Activated T-helper 17 cell treated with anti-CD3 and anti-CD28 coated beads, Interleukin-2, amount 50 U/mL, for 72 hours (primary cell): ENCODE data around the gene EMP2. TPM values are rescaled to one million over a fixed set of nuclear protein-coding genes. Genes with fewer than 3 reads are reported as not detected.
"Not testable (repeated sequence)": the region's sequence is repeated elsewhere in the genome, so short reads cannot be mapped to it uniquely, and the experiment has no call there.

Experiments used
- ATAC-seq: fragments of 150-1000 bp; cut with Tn5 transposase; replicated peaks from 2 replicates; pipeline ENCODE4 v1.10.0; 2021; ENCODE audit warnings: mild to moderate bottlenecking, moderate library complexity
- H3K27ac Mint-ChIP-seq: one replicate; pipeline ENCODE4 v1.8.0; 2022; ENCODE audit warnings: mixed read lengths
- H3K27me3 Mint-ChIP-seq: one replicate; pipeline ENCODE4 v1.8.0; 2022; ENCODE audit warnings: mixed read lengths
- H3K36me3 Mint-ChIP-seq: one replicate; pipeline ENCODE4 v1.8.0; 2022; ENCODE audit warnings: low read depth, mild to moderate bottlenecking, mixed read lengths
- H3K4me1 Mint-ChIP-seq: one replicate; pipeline ENCODE4 v1.8.0; 2022; ENCODE audit warnings: mixed read lengths
- H3K4me3 Mint-ChIP-seq: one replicate; pipeline ENCODE4 v1.8.0; 2022; ENCODE audit warnings: mild to moderate bottlenecking, mixed read lengths
- H3K9me3 Mint-ChIP-seq: one replicate; pipeline ENCODE4 v1.8.0; 2022; ENCODE audit warnings: mixed read lengths
- total RNA-seq, 2 donors: library from RNA; stranded (reverse); gene quantifications; one replicate each; pipeline ENCODE4 v1.2.3, GENCODE V29; 2022

EMP2 gene, protein sequence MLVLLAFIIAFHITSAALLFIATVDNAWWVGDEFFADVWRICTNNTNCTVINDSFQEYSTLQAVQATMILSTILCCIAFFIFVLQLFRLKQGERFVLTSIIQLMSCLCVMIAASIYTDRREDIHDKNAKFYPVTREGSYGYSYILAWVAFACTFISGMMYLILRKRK
- under 1 TPM; 0.15 to 0.16 TPM for total RNA-seq

- Mint-ChIP-seq H3K4me3 (no peak within 1 kb of the TSS), H3K4me1 (no peaks in the 10 kb centered on the region), H3K27me3 (peaks cover 53% of the 10 kb centered on the region), H3K36me3 (no peaks in the 10 kb centered on the region), H3K9me3 (no peaks in the 10 kb centered on the region), H3K27ac (no peak within 1 kb of the TSS)
- no peak for ATAC-seq
Observed at GRCh38 chr16:10579965-10580882, at the start of gene EMP2. EMP2 (minus strand) TSS chr16:10580598; CDS start chr16:10547617, 32,981 bp downstream.

- Mint-ChIP-seq H3K4me1 (no peaks in the 10 kb centered on the region), H3K36me3 (no peaks in the 10 kb centered on the region), H3K27me3 (peaks cover 23% of the 10 kb centered on the region), H3K27ac (no peak overlapping the region), H3K4me3 (no peak overlapping the region), H3K9me3 (no peaks in the 10 kb centered on the region)
- ATAC-seq, result no peak
Observed at GRCh38 chr16:10629592-10629963, 49.2 kb upstream of the EMP2 start.

DNA sequence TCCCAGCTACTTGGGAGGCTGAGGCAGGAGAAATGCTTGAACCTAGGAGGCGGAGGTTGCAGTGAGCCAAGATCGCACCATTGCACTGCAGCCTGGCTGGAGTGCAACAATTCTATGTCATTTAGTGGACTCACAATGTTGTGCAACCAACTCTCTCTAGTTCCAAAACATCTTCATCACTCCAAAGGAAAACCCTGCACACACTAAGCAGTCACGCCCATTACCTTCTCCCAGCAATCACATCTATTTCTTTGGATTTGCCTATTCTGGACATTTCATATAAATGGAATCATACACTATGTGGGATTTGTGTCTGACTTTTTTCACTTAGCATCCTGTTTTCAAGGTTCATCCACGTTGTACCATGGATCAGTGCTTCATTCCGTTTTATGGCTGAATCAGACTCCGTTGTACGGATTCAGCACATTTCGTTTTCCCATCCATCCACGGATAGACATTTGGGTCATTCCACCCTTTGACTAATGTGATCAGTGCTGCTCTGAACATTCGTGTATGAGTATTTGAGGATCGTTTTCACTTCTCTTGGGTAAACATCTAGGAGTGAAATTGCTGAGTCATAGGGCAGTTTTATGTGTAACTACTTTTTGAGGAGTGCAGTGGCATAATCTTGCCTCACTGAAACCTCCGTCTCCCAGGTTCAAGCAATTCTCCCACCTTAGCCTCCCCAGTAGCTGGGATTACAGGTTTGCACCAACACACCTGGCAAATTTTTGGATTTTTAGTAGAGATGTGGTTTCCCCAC, 45.4 kb upstream of the EMP2 start:
- no peaks in the 10 kb centered on the region for H3K36me3 Mint-ChIP-seq
- H3K27ac Mint-ChIP-seq, result no peak overlapping the region
- H3K27me3 Mint-ChIP-seq, result peaks cover 5% of the 10 kb centered on the region
- no peak overlapping the region for H3K4me3 Mint-ChIP-seq
- no peaks in the 10 kb centered on the region for H3K4me1 Mint-ChIP-seq
- H3K9me3 Mint-ChIP-seq, result no peaks in the 10 kb centered on the region
- ATAC-seq, result peak; percentile 23

GRCh38 chr16:10624527-10624926, 44.1 kb upstream of the EMP2 start:
- H3K27ac Mint-ChIP-seq, result no peak overlapping the region
- no peaks in the 10 kb centered on the region for H3K36me3 Mint-ChIP-seq
- H3K27me3 Mint-ChIP-seq, result peaks cover 13% of the 10 kb centered on the region
- H3K9me3 Mint-ChIP-seq, result no peaks in the 10 kb centered on the region
- no peak for ATAC-seq
- H3K4me3 Mint-ChIP-seq, result no peak overlapping the region
- H3K4me1 Mint-ChIP-seq, result no peaks in the 10 kb centered on the region

DNA sequence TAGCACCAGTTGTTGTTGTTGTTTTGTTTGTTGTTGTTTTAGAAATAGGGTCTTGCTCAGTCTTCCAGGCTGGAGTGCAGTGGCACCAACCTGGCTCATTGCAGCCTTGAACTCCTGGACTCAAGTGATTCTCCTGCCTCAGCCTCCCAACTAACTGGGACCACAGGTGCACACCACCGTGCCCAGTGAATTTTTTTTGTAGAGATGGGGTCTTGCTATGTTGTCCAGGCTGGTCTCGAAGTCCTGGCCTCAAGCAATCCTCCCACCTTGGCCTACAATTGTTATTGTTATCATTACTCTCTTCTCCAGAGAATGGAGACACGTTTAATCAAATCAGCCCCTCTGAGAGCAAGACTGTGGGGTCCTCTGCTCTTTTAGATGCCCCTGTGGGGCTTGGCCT, 42.7 kb upstream of the EMP2 start:
- ATAC-seq, result no peak
- Mint-ChIP-seq H3K36me3 (no peaks in the 10 kb centered on the region), H3K27ac (no peak overlapping the region), H3K4me3 (no peak overlapping the region), H3K9me3 (no peaks in the 10 kb centered on the region), H3K27me3 (peaks cover 21% of the 10 kb centered on the region), H3K4me1 (no peaks in the 10 kb centered on the region)

DNA sequence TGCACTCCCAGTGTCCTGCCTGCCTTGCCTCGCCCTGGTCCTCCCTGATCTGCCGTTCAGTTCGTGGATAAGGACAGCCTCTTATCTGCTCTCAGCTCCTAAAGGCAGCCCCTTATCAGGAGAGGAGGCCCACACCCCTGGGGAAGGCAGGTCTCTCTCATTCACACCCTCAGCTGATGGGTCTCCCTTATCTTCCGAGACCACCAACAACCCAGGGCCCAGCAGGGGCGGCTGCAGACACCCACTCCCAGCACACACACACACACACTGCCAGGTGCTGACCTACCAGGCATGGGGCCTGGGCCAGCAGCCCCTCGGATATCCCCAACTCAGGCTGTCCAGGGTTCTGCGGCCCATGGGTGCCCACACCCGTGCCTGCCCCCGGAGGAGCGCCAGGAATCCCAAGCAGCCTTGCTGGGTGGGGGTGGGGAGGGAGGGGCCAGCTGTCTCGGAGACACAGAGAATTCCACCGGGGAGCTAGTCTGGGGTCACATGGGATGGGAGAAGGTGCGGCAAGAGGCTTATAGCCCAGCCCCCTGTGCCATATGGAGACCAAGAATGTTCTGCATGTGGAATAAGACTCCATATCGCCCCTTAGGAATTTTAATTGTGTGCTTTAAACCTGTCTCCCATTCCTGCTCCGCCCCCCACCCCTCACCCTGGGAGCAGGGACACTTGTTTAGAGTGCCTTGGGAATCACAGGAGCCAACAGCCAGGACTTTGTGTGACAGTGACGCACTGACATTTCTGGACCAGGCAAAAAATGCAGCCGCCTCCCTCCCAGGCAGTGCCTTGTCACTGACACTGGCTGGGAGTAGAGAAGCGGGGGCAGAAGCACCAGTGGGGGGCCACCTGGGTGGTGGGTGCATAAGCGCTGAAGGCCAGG, 41.9 kb upstream of the EMP2 start:
- ATAC-seq, result no peak
- H3K36me3 Mint-ChIP-seq, result no peaks in the 10 kb centered on the region
- H3K9me3 Mint-ChIP-seq, result no peaks in the 10 kb centered on the region
- no peak overlapping the region for H3K4me3 Mint-ChIP-seq
- H3K27me3 Mint-ChIP-seq, result peaks cover 27% of the 10 kb centered on the region
- H3K27ac Mint-ChIP-seq, result no peak overlapping the region
- H3K4me1 Mint-ChIP-seq, result no peaks in the 10 kb centered on the region

DNA sequence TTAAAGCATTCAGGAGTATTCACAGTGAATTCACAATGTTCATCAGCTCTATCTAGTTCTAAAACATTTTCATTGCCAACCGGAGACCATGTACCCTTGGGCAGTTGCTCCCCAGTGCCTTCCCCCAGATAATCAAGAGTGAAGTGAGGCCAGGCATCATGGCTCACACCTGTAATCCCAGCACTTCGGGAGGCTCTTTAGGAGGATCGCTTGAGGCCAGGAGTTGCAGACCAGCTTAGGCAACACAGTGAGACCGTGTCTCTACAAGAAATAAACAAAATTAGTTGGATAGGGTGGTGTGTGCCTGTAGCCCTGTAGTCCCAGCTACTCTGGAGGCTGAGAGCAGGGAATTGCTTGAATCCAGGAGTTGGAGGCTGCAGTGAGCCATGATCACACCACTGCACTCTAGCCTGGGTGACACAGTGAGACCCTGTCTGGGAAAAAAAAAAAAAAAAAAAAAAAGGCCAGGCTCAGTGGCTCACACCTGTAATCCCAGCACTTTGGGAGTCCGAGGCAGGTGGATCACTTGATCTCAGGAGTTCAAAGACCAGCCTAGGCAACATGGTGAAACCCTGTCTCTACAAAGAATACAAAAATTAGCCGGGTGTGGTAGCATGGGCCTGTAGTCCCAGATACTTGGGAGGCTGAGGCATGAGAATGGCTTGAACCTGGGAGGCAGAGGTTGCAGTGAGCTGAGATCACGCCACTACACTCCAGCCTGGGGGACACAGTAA, 41.0 kb upstream of the EMP2 start:
- not testable (repeated sequence) for H3K4me3 Mint-ChIP-seq, H3K36me3 Mint-ChIP-seq, H3K9me3 Mint-ChIP-seq, ATAC-seq, H3K27ac Mint-ChIP-seq, H3K4me1 Mint-ChIP-seq
- peaks cover 28% of the 10 kb centered on the region for H3K27me3 Mint-ChIP-seq

DNA sequence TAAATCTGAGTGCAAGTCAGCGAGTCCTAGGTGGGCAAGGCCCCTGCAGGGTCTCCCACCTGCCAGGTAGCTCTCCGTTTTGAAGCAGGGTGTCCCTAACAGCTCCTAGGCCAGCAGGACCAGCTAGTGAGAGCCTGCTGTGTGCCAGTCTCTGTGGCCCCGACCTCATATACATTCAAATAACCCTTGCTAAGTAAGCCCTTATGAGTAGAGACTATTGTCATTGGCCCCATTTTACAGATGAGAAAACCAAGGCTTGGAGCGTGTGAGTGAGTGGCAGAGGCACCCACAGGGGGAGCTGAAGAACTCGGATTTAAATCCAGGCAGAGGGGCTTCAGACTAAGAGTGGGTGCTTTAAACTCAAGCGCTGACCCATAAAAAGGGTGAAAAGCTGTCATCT, 39.7 kb upstream of the EMP2 start:
- ATAC-seq, result no peak
- Mint-ChIP-seq H3K36me3 (no peaks in the 10 kb centered on the region), H3K4me3 (no peak overlapping the region)

DNA sequence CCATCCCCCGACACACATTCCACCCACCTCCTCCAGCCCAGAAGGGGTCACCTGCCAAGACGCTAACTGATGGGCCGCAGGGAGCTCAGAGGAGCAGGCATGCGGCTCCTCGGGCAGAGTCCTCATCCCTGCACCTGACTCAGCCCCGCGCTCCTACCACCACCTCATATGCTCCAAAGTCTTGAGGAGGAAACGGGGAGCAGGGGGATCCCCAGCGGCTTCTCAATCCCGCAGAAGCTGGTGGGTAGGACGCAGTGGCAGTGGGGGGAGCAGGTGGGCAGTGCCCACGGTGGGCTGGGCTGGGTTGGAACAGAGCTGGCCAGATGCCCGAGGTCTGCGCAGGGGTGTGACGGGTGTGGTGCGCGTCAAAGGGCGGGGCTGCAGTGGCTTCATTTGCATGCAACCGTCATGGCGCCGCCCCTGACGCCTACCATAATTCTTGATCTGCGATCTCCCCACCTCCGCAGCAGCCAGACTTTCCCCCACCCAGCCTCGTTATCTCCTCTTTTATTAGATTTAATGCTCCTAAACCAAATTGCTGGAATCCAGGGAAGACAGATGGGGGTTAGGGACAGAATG, 39.0 kb upstream of the EMP2 start:
- Mint-ChIP-seq H3K9me3 (no peaks in the 10 kb centered on the region), H3K4me3 (no peak overlapping the region), H3K4me1 (no peaks in the 10 kb centered on the region), H3K36me3 (no peaks in the 10 kb centered on the region), H3K27ac (no peak overlapping the region), H3K27me3 (peaks cover 28% of the 10 kb centered on the region)
- peak; percentile 42 for ATAC-seq

More for the DNA sequence above, 39.7 kb upstream of the EMP2 start:
- Mint-ChIP-seq H3K27me3 (peaks cover 28% of the 10 kb centered on the region), H3K4me1 (no peaks in the 10 kb centered on the region), H3K9me3 (no peaks in the 10 kb centered on the region), H3K27ac (no peak overlapping the region)

DNA sequence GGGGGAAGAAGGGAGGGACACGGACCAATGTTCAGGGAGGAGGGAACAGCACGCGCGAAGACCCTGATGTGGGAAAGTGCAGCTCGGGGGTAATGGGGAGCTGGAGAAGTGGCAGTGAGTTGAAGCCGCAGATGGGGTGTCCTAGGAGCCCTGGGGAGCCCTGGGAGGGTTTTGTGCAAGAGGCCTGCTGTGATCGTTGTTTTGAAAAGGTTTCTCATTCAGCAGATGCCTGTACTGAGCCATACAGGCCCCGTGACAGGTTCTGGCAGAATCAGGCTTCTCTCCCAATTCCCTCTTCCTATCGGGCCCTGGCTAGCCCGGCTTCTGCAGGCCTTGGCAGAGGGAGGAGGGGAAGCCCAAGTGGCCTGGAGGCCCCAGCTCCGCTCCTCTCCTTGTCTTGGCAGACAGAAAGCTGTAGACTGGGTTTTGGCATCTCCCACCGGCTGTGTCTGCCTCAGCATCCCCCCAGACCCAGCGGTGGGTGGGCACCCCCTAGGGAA, 38.4 kb upstream of the EMP2 start:
- no peaks in the 10 kb centered on the region for H3K36me3 Mint-ChIP-seq
- H3K4me3 Mint-ChIP-seq, result no peak overlapping the region
- ATAC-seq, result no peak
- H3K27ac Mint-ChIP-seq, result no peak overlapping the region
- peaks cover 28% of the 10 kb centered on the region for H3K27me3 Mint-ChIP-seq
- H3K9me3 Mint-ChIP-seq, result no peaks in the 10 kb centered on the region
- H3K4me1 Mint-ChIP-seq, result no peaks in the 10 kb centered on the region

- ATAC-seq, result no peak
- H3K36me3 Mint-ChIP-seq, result no peaks in the 10 kb centered on the region
- peaks cover 28% of the 10 kb centered on the region for H3K27me3 Mint-ChIP-seq
- H3K9me3 Mint-ChIP-seq, result no peaks in the 10 kb centered on the region
- H3K4me1 Mint-ChIP-seq, result no peaks in the 10 kb centered on the region
- no peak overlapping the region for H3K27ac Mint-ChIP-seq
- H3K4me3 Mint-ChIP-seq, result no peak overlapping the region
Observed at GRCh38 chr16:10617662-10618420, 37.4 kb upstream of the EMP2 start.

GRCh38 chr16:10616756-10617640, 36.6 kb upstream of the EMP2 start:
- ATAC-seq, result no peak
- Mint-ChIP-seq H3K36me3 (no peaks in the 10 kb centered on the region), H3K27me3 (peaks cover 28% of the 10 kb centered on the region), H3K27ac (no peak overlapping the region), H3K4me1 (no peaks in the 10 kb centered on the region), H3K9me3 (no peaks in the 10 kb centered on the region), H3K4me3 (no peak overlapping the region)
